Kidney tubule cell (primary cell): Measurements from ENCODE around the gene MAPKAP1.

ENCODE experiments used
- DNase-seq: peaks from one replicate; pipeline ENCODE4 v3.0.0-alpha.2; 2018; ENCODE audit warnings: low spot score

MAPKAP1 gene

DNA sequence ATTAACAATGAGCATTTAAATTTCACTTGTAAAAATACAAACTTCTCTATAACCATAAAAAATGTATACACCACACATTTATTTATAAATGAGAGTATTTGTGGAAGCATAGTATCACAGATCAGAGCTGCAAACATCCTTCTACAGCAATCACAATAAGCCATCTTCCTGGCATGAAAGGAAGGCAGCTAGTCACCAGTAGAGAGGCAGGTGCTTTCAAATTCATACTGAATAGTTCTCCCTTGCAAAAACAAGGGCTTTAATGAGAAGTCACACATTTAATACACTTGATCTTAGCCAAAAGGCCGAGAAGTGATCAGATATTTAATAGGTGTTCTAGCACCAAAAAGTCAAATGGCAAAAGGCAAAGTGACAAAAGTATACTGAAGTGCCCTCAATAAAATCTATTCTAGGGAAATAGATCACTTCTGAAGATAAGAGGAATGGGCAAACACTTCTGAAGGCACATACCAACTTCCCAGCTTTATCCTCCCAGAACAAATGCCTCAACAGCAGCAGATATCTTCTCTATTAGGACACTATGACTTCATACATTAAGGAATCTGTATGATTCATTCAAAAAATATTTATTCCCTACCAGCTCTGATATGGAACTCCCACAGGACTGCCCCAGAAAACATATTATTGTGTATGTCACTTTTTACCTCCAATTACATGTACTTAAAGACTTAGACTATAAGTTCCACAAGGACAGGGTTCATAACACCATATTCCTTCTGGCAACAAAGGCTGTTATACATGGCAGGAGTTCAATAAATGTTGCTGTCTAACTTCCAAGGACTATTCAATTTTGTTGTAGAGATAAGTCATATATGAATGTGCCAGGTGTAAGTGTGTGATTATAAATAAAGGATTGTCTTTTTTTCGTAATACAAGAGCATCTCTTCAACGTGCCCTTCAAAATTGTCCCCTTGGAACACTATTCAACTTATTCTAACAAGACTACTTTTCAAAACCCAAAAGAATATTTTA is 31.7 kb downstream of the MAPKAP1 start:
- peak; percentile 91 for DNase-seq

DNA sequence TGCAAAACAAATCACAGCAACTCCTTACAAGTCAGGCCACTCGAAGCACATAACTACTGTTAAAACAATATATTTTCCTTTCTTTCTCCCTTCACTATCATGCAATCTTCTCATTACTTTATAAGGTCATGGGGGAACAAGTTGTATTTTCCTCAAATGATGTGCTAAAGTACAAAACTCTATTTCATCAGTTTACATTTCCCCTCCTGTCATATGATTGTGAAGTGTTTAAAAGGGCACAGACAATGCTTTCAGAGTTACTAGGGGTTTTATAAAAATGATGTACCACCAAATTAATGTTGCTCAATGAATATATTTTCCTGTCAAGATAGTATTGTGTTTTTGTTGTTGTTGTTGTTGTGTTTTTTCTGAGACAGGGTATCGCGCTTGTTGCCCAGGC is 34.1 kb downstream of the MAPKAP1 start:
- DNase-seq, result no peak

DNA sequence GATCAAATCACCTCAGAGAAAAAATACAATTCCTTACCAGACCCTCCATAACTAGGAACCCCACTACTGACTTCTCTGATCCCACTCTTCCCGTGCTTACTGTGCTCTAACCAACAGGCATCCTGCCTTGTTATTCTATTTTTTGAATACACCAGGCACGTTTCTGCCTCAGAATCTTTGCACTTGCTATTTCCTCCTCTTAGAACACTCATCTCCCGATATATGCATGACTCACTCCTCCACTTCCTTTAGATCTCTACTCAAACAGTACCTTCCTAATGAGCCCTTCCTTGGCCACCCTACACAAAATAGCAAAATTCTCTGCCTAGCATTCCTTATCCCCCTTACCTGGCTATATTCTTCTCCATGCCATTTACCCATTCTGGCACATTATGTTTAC is 43.9 kb downstream of the MAPKAP1 start:
- DNase-seq, result peak; percentile 87

DNA sequence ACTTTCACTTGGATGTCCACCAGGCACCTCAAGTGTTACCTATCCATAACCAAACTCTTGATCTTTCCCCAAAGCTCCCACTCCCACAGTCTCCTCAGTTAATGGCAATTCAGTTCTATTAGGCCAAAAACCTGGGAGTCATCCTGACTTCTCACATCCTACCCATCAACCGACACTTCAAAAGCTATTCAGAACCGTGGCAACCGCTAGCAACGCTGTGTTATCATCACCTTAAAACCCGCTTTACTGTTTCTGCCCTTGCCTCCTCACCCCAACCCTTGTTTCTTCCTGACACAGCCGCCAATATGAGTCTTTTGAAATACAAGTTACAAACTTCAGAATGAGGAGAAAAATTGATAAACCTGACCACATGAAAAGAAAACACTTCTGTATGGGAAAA is 46.5 kb downstream of the MAPKAP1 start:
- DNase-seq, result no peak

DNA sequence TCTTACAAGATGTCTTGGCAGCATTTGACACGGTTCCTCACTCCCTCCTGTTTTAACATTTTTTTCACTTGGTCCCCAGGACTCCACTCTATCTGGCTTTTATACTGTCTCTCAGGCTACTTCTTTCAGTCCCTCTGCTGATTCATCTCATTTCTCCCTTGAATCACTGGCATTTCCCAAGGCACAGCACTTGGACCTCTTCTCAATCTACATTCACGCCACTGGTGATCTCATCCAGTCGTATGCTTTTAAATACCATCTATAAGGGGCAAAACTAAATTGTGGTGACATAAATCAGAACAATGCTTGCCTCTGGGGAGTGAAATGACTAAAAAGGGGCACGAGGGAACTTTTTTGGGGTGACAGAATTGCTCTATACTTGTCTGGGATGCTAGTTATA is 47.1 kb downstream of the MAPKAP1 start:
- peak; percentile 73 for DNase-seq

DNA sequence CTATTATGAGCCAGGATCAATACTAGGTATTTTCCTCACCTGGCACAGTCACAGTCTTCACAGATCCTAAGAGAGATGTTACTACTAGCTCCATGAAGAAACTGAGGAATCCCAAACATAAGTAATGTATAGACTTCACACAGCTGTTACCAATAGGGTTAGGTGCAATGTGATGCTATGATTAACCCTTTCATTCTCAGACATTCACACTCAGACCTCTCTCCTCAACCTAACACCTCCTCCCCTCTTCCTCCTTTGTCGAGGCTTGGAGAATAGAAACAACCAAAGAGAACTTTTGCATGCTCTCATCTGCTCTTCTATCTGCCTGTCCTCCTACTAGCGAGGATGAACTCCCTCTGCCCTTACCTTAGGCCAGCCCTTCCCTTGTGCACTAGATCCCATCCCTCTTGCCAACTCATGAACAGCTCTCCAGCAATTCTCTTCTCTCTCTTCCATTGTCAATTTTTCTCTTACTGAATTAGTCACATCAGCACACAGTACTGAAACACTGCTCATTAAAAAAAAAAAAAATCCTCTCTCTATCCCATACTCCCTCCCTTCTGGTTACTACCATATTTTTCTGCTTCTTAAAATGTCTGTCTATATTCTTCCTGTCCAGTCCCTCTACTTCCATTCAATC is 47.7 kb downstream of the MAPKAP1 start:
- peak; percentile 42 for DNase-seq

DNA sequence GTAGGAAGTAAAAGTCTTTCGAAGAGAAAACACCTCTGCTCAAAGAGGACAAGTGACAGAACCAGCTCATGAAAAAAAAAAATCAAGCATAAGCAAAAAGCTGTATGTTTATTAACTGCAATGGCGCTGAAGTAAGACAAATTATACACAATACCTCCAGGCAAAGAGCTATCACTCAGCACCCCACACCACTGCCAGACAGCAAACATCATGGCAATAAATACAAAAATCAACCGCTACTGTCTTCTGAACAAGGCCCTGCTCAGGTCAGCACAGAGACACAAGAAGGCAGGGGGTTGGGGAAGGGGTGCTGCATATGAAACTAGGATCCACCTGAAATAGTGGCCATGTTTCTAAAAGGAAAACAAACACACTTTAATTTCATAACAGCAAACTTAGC is 50.4 kb downstream of the MAPKAP1 start:
- DNase-seq, result no peak

DNA sequence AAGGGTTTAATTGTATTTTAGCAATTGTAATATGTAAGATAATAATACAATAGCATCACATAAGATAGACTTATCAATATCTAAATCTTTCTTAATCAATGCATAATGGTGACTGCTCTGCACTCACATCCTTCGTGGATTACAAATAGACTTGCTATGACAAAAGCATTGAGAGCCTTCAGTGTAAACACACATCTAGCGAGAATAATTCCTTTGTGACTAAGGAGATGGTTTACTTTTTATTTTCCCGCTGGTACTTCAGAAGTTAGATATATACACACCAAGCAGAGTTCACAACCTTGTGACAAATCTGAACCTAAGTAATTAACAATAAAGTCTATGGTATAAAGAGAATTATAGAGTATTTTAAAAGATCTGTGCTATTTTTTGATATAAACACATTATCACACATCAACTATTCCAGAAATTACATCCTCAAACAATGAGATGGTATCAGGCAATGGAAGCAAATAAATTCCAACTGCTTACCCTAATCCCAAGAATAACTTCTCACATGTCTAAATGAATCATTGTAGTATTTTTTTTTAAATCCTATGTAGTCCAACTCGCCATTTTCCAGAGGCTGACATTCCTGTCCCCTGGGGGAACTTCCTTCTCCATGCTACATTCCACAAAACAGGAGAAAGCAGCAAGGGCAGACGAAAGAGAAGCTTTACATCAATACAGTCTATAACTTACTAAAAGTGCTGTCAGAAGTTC is 51.2 kb downstream of the MAPKAP1 start:
- DNase-seq, result peak; percentile 48

DNA sequence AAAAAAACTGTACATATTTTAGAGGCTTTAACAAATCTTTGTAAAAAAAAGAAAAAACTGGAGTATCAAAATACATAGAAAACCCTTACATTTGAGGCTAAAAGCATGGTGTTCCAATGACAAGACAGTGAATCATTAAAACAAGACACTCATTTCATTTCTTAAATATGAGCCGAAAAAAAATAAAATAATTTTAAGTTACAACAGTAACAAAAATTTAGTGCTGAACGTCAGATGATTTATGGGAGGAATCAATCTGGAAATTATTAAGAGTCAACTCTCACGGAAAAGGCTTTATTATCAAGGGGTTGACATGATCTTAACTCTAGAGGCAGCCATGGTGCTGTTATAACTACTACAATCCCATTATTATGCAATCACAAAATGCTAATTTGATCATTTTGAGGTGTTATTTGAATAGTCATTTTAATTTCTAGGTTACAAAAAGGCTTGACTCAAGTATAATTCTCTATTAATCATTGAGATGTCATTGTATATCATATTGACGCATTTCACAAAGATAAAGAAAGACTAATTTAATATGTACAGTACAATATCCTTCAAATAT is 51.9 kb downstream of the MAPKAP1 start:
- DNase-seq, result no peak

DNA sequence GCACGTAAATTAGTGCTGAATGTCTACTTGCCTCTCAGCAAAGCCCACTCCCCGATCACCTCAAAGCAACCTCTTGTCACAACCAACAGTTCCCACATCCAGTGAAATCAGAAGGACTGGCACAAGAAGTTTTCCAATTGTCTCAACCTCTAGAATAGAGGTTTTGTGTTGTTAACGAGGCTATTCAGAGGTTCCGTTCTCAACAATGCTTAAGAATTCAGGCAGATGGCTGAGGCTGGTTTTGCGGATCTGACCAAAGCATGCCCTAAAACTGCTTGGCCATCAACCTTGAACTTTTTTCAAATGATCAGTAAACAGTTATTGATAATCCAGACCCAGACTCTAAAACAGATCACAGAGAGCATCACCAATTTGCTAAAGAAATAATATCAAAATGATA is 52.9 kb downstream of the MAPKAP1 start:
- no peak for DNase-seq

DNA sequence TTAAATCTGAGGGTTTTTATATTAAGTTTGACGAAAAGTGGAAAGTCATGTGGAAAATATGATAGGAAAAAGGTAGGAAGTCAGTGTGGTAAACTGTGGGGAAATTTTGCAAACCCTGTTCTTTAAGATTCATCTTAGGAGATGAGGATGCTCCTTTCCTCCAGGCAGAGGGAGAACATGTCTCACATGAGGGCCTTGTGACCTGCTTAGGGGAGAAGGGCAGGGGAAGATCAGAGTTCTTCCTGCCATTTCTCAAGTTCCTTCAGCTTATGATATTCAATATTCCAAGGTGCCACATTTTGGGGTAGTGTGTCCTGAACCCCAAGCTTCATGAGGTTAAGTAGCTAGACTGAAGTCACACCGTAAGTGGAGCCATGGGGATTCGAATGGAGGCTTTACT is 53.7 kb downstream of the MAPKAP1 start:
- DNase-seq, result no peak

DNA sequence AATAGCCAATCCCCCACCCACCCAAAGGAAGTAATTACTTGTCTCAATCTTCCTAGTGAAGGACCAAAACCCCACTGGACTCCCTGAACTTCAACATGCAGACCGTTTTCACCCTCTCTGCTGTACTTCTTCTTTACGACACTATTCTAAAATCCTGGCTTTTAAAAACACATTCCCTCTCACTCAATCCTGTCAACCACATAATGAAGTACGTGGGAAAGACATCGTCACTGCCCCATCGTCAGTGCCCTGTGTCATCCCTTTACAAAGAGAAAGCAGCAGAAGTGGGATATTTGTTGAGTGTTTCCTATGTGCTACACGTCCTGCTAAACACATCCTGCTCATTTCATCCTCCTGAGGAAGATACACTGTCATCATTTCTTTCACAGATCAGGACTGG is 54.2 kb downstream of the MAPKAP1 start:
- no peak for DNase-seq

DNA sequence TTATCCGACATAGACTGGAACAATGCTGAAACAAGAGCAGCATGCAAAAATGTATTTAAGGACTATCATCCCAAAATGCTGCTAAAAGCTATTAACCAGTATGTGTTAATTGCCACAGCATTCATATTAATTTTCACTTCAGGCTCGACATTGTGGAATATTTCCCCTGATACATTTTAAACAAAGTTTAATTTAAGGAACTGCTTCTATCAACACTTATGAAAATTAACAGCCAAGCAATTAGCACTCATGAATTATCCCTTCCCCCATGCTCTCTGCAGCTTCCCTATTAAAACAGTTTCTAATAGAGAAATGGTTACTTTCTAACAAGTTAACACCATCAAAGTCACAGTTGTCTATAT is 54.8 kb downstream of the MAPKAP1 start:
- no peak for DNase-seq

DNA sequence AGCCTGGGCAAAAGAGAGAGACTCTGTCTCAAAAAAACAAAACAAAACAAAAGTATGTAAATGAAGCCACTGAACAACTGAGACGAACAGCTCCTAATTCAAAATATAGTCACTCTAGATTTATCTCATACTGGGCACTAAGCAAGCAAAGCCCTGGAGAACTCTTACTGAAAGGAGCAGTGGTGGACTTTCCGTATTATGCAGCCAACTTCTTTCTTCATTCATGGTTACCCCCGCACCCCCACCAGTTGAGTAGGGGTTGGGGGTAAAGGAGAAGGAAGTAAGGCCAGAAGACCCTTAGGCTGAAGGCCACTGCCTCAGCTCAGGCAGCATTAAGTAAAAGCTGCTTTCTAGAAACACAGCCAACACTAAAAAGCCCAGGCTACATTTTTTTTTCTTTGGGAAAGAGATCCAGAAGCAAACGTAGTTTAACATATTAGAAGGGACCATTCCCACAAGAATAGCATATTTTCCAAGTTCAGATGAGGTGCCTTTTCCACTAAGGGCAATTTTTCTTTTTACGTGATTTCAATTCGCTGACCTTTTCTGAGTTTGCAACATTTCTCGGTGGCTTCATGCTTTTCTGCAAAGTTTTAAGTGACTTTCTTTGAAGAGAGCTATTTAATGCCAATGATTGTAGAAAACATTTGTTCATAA is 55.3 kb downstream of the MAPKAP1 start:
- DNase-seq, result no peak

DNA sequence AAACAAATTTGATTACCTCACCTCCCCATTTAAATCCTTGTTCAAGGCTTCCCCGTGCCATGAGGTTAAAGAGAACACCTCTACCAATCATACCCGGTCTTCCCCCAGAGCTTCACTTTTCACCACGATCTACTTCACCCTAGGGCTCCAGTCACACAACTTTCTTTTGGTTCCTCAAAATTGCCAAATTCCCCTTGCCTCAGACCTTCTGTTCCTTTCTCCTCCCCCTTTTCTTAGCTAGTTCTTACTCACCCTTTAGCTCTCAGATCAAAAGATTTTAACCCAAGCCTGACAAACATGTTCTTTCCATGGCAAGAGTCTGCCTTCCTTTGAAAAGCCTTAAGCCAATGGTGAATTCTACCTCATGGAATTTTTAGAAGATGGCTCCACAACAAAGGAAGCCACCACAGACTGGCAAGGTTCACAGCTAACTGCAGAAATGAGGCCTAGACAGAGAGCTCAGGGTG is 56.7 kb downstream of the MAPKAP1 start:
- DNase-seq, result peak; percentile 56

DNA sequence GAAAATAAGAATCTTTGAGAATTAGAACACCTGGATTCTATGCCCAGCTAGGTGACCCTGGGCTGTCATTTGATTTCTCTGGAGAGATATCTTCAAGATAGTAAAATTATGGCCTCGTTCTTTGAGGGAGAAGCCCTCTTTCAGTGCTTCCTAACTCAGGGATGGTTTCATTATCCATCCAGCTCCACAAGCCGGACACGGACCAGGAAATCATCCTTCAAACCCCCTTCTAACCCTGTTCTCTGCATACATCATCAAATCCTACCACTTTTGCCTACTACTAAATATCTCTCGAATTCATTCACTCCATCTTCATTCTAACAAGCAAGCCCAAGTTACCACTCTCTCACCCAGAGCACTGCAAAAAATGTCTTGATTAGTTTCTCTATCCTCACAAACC is 57.2 kb downstream of the MAPKAP1 start:
- DNase-seq, result no peak

DNA sequence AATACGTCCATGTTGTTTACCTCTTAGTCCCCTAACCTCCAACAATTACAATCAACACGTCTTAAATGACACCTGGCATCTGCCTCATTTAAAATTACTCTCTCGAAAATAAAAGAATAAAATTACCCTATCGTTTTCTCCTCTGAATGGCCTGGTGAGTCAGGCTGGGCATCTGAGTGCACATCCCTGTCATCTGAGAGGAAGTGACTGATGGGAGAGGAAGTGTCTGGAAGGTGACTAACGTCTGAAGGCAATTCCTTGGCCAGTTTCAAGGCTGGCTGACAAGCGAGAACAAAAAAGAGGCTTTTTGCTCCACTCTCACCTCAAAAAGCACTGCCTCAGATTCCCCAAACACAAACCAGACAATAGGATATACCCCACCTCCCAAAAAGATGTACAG is 57.7 kb downstream of the MAPKAP1 start:
- DNase-seq, result peak; percentile 92

DNA sequence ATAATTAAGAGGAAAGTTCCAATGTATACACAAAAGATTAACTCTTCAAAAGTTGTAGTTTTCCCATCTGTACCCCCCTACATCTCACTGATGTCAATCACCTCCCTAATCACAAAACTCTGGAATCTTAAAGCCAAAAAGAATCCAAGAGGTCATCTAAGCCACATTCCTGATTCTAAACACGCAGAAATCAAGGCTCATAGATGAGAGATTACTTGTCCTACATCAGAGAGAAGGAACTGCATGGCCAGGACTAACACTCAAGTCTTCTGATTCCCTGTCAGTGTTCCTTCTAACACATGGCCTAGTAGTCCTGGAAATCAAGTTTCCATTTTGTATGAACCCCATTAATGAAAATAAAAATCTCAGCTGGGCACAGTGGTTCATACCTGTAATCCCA is 58.7 kb downstream of the MAPKAP1 start:
- no peak for DNase-seq

DNA sequence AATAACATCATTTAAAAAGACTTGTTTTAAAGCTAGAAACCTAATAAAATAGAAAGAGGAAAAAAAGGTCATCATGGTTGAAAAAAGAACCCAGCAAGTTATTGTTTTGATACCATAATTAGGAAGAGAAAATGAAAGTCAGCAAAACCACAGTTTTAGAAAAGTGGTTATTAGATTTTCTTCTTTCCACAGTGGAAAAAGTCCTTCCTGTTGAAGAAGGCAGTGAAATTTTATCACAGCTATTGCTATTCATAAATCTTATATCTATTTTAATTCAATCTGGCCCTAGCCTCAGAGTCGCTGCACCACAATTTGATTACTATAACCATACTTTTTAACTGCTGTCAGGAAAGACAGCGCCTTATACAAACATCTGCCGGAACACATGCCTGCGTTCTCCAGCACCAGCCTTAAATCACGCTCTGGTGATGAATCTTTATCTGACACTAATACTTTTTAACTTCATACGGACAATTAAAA is 60.3 kb downstream of the MAPKAP1 start:
- no peak for DNase-seq

DNA sequence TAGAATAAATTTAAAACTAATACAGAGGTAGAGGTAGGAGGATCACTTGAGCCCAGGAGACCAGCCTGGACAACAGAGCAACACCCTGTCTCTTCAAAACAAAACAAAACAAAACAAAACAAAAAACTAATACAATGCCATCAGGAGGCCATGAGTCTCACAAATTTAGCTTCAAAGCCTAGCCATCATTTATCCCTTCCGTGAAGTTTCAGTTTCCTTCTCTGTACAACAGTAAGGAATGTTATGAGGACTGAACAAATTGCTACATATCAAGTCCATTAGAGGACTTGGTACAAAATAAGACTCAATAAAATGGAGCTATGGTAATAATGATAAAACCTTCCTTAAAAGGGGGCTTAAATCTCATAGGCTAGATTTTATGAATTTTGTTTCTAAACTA is 60.8 kb downstream of the MAPKAP1 start:
- DNase-seq, result no peak

DNA sequence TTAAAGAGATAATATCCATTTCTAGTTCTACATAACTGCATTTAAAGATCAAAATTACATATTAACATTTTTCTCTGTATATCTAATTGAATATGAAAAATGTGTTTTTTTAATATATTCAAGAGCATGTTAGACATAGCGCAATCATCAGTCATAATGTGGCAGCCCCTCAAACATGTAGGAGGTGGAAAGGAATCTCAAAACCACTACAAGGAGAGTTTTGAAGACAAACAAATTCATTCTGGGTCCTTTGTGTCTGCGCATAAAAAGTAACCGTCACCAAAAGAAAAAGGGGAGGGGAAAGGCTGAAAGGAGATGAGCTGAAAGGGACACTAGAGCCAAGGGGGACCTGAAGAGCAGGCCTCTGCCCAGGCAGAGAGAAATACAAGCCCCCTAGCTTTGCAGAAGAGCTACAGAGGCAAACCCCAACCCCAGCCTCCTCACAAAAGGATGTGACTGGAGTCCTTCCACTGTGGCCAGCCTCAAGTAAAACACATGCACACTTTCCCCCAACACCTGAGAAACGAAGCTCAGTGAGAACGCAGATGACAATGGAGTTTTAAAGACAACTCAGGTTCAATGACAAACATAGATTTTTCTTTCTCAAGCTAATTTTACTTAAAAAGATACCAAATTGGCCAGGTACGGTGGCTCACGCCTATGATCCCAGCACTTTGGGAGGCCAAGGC is 62.0 kb downstream of the MAPKAP1 start:
- DNase-seq, result no peak
